PFSK-1 (cell line): ENCODE results near the gene ANO4.

Experiments used
- FOXP2 ChIP-seq: optimal IDR thresholded peaks from 2 replicates; pipeline ENCODE3; 2011; ENCODE audit warnings: borderline replicate concordance, control low read depth, inconsistent platforms; ENCODE audit not compliant: insufficient read depth; ENCODE audit errors: extremely low read length, extremely low read depth
- POLR2AphosphoS5 ChIP-seq: IDR thresholded peaks from 2 replicates; pipeline ENCODE4 v1.6.1; 2012; ENCODE audit warnings: low read depth, mild to moderate bottlenecking, control low read depth, low read length, moderate library complexity
- SIN3A ChIP-seq: IDR thresholded peaks from 2 replicates; pipeline ENCODE4 v1.6.1; 2012; ENCODE audit warnings: mild to moderate bottlenecking, low read length, moderate library complexity, borderline replicate concordance; ENCODE audit not compliant: insufficient read depth
- TAF1 ChIP-seq: IDR thresholded peaks from 2 replicates; pipeline ENCODE4 v1.6.1; 2012; ENCODE audit warnings: low read length, control low read depth, borderline replicate concordance; ENCODE audit not compliant: insufficient read depth
- TF ChIP-seq, protein P1 (sequence below), 2 experiments: IDR thresholded peaks; 2 replicates each; pipeline versions ENCODE4 v1.6.1 to v1.8.0; 2011 to 2012; ENCODE audit warnings: low read depth in 2 of 2, low read length in 2 of 2, control low read depth in 1 of 2, inconsistent platforms in 1 of 2, mild to moderate bottlenecking in 1 of 2, moderate library complexity in 1 of 2; ENCODE audit not compliant: insufficient read depth in 1 of 2

ANO4 gene

DNA sequence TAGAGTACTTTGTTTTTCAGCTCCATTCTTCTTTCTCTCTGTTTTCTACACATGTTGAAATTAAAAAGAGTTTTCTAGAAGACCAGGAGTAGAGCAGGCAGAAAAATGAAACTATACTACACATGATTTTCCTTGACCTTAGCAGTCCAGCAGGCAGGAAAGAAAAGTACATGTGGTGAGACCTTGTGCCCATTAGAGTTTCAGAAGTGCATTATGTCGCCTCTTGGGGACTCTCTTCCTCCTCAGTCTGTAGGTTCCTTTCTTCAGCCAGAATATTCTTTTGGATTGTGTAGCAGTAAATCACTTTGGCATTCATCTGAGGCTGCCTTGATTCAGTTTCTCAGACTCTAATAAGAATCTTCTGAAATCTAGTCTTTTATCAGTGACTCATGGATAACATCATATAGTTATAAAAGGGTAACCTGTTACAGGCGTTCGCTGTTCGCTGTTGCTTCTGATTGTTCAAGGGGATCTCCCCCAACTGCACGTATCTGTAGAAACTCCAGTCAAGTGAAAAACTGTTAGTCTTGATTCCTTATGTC lies 161.8 kb downstream of the ANO4 start:
- TF ChIP-seq, protein P1, sequence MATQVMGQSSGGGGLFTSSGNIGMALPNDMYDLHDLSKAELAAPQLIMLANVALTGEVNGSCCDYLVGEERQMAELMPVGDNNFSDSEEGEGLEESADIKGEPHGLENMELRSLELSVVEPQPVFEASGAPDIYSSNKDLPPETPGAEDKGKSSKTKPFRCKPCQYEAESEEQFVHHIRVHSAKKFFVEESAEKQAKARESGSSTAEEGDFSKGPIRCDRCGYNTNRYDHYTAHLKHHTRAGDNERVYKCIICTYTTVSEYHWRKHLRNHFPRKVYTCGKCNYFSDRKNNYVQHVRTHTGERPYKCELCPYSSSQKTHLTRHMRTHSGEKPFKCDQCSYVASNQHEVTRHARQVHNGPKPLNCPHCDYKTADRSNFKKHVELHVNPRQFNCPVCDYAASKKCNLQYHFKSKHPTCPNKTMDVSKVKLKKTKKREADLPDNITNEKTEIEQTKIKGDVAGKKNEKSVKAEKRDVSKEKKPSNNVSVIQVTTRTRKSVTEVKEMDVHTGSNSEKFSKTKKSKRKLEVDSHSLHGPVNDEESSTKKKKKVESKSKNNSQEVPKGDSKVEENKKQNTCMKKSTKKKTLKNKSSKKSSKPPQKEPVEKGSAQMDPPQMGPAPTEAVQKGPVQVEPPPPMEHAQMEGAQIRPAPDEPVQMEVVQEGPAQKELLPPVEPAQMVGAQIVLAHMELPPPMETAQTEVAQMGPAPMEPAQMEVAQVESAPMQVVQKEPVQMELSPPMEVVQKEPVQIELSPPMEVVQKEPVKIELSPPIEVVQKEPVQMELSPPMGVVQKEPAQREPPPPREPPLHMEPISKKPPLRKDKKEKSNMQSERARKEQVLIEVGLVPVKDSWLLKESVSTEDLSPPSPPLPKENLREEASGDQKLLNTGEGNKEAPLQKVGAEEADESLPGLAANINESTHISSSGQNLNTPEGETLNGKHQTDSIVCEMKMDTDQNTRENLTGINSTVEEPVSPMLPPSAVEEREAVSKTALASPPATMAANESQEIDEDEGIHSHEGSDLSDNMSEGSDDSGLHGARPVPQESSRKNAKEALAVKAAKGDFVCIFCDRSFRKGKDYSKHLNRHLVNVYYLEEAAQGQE (IDR thresholded peaks at IDR 0.05; ENCODE audit: insufficient read depth in 1 of 2, low read depth in 2 of 2, low read length in 2 of 2): no peak
- TF ChIP-seq FOXP2: no peak
- TF ChIP-seq TAF1: no peak
- no peak for TF ChIP-seq POLR2AphosphoS5
- no peak for TF ChIP-seq SIN3A

DNA sequence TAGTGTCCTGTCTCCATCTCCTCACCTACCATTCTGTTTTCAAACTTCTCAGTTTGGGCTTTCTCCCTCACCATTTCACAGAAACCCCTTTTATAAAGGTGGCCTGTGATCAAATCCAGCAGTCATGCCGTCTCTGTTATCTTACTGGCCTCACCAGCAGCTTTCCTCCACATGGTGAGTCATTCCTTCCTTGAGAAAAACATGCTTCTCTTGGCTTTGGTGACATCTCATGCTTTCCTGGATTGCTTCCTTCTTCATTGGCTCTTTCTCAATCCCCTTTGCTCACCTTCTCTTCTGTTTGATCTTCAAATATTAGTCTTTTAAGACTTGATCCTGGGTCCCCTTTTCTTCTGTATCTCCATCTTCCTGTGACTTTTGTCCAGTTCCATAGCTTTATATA lies 164.9 kb downstream of the ANO4 start:
- TF ChIP-seq POLR2AphosphoS5: no peak
- TF ChIP-seq, protein P1 (IDR thresholded peaks at IDR 0.05; ENCODE audit: insufficient read depth in 1 of 2, low read depth in 2 of 2, low read length in 2 of 2): no peak
- no peak for TF ChIP-seq SIN3A
- TF ChIP-seq TAF1: no peak

DNA sequence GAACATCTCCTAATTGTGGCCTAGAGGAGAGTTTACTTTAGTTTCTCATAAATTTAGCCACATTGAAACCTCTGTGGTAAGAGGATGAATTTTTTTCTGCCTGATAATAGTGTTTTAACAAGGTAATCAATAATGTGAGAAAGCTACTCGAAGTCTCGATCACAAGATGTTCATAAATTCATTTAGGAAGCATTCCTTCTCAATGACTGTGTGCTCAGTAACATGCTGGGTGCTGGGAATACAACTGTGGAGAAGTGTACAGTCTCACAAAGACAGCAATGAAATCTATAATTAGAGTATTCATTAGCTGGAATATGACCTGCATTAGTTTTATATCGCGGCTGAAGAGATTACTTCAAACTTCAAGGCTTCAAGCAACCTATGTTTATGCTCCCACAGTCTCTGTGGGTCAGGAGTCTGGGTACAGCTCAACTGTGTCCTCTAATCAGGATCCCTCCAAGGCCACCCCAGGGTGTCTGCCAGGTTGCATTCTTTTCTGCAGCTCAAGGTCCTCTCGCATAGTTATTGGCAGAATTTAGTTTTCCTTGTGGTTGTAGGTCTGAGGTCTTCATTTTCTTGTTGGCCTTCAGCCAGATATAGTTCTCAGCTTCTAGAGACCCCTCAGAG lies 167.6 kb downstream of the ANO4 start:
- no peak for TF ChIP-seq TAF1
- no peak for TF ChIP-seq SIN3A
- no peak for TF ChIP-seq POLR2AphosphoS5
- TF ChIP-seq FOXP2: no peak
- TF ChIP-seq, protein P1 (IDR thresholded peaks at IDR 0.05; ENCODE audit: insufficient read depth in 1 of 2, low read depth in 2 of 2, low read length in 2 of 2): no peak

DNA sequence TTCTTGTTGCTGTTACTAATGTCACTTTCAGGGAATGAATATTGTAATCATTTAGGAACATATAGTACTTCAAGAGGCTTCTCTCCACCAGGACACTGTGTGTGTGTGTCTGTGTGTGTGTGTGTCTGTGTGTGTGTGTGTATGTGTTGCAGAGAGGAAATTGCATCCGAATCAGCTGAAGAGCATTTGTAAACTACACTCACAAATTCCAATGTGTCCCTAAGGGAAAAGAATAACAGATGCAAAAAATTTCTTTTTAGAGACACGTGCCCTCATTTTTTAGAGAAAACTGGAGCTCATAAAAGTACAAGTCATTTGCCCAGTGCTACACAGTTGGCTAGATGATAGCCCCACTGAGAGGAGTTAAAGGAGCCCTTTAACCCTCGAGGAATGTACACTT lies 168.8 kb downstream of the ANO4 start:
- TF ChIP-seq SIN3A: no peak
- no peak for TF ChIP-seq FOXP2
- TF ChIP-seq TAF1: no peak
- no peak for TF ChIP-seq POLR2AphosphoS5
- TF ChIP-seq, protein P1 (IDR thresholded peaks at IDR 0.05; ENCODE audit: insufficient read depth in 1 of 2, low read depth in 2 of 2, low read length in 2 of 2): no peak
